ENCODE measurements around the gene KDSR. TPM values are rescaled to one million over a fixed set of nuclear protein-coding genes. Genes with fewer than 3 reads are reported as not detected.

The KDSR gene
- total and polyA plus RNA-seq, 9 of the 15 experiments (the other 6 are each of a cell fraction or from before 2014, with no cell fraction given) = 4.0 to 24.7 (median 12.4) TPM

- no peak for TF ChIP-seq ZBTB33 (CRISPR knock-in tag; IDR thresholded peaks at IDR 0.05)
- no peak for TF ChIP-seq SMARCB1 (IDR thresholded peaks at IDR 0.05; ENCODE audit: insufficient read length, low read depth)
- TF ChIP-seq ZBTB2 (IDR thresholded peaks at IDR 0.05) = no peak
- TF ChIP-seq TAF15 (IDR thresholded peaks at IDR 0.05; ENCODE audit: low read depth, low read length) = no peak
- no peak for TF ChIP-seq GTF2F1 (IDR thresholded peaks at IDR 0.05; ENCODE audit: low read depth, low read length)
- TF ChIP-seq ASH1L (IDR thresholded peaks at IDR 0.05; ENCODE audit: borderline replicate concordance, low read depth, partially characterized antibody) = no peak
- no peak for TF ChIP-seq ZNF445 (CRISPR knock-in tag; IDR thresholded peaks at IDR 0.05; ENCODE audit: low read depth)
- no peak for TF ChIP-seq ZNF609 (CRISPR knock-in tag; IDR thresholded peaks at IDR 0.05; ENCODE audit: borderline replicate concordance)
Measured at GRCh38 chr18:63410792-63411191, 43.8 kb upstream of the KDSR start (continued).
